ENCODE results near the gene PCDHB14.
"Not testable (repeated sequence)": the region's sequence is repeated elsewhere in the genome, so short reads cannot be mapped to it uniquely, and the experiment has no call there.

DNA sequence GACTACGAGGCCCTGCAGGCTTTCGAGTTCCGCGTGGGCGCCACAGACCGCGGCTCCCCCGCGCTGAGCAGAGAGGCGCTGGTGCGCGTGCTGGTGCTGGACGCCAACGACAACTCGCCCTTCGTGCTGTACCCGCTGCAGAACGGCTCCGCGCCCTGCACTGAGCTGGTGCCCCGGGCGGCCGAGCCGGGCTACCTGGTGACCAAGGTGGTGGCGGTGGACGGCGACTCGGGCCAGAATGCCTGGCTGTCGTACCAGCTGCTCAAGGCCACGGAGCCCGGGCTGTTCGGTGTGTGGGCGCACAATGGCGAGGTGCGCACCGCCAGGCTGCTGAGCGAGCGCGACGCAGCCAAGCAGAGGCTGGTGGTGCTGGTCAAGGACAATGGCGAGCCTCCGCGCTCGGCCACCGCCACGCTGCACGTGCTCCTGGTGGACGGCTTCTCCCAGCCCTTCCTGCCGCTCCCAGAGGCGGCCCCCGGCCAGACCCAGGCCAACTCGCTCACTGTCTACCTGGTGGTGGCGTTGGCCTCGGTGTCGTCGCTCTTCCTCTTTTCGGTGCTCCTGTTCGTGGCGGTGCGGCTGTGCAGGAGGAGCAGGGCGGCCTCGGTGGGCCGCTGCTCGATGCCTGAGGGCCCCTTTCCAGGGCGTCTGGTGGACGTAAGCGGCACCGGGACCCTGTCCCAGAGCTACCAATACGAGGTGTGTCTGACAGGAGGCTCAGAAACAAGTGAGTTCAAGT lies 38.9 kb upstream of the PCDHB14 start:
- not testable (repeated sequence) for TF ChIP-seq EZH2, EZH2phosphoT487 (IDR thresholded peaks at IDR 0.05)

Measured in neural progenitor cell (in vitro differentiated cells).